K562 (cell line): ENCODE results near the gene TNIP1. TPM values are rescaled to one million over a fixed set of nuclear protein-coding genes. Genes with fewer than 3 reads are reported as not detected.

Experiments used
- ATAC-seq: fragments of 200-7000 bp; cut with Tn5 transposase; 3 replicates; pipeline ENCODE4 v1.9.1; 2020; ENCODE audit warnings: moderate library complexity
- BruUV-seq: library from RNA; stranded (reverse); fragments of 400-500 nt; replicated peaks from 2 replicates; lab custom pipeline; 2021; lab: Mats Ljungman, UMichigan
- CTCF ChIA-PET: fragments of 300-600 bp; formaldehyde crosslinking; extraction: SDS; loops from one replicate; lab custom pipeline; 2021; ENCODE audit warnings: low intra/inter-chr PET ratio; lab: Yijun Ruan, JAX
- POLR2A ChIA-PET: fragments of 300-600, 350-650 bp; sonication (Branson Sonifier 250); formaldehyde crosslinking; extraction: SDS; loops from one replicate; lab custom pipeline; 2021; ENCODE audit warnings: antibody characterized with exemption, inconsistent platforms; lab: Yijun Ruan, JAX
- DNase-seq, 4 experiments: peaks; one replicate each; pipeline versions ENCODE4 v3.0.0 to v3.0.0-alpha.2; 2011 to 2018; ENCODE audit warnings: low spot score in 3 of 4, mixed read lengths in 3 of 4; ENCODE audit errors: extremely low read depth in 1 of 4
- FAIRE-seq: peaks from 2 replicates; lab custom pipeline; 2011; peaks lifted over from hg19 to GRCh38; lab: Jason Lieb, UNC
- H2AFZ ChIP-seq: 2 replicates; pipeline ENCODE4 v1.6.0; 2011; ENCODE audit warnings: low read depth, low read length, control low read depth, inconsistent platforms
- H3K27ac ChIP-seq: fragments of 200-600 bp; 3 replicates; pipeline ENCODE4 v1.8.0; 2011; ENCODE audit warnings: low read depth, mild to moderate bottlenecking, control low read depth, inconsistent platforms, low read length, moderate library complexity, mixed read lengths; ENCODE audit errors: extremely low read depth
- H3K27me3 ChIP-seq, 2 experiments: fragments of 300-600 bp in 1 of 2; 2 replicates in 1 of 2; 3 replicates in 1 of 2; pipeline versions ENCODE4 v1.6.0 to v1.8.0; 2011; ENCODE audit warnings: inconsistent platforms in 2 of 2, low read length in 2 of 2, mild to moderate bottlenecking in 1 of 2, mixed read lengths in 1 of 2, moderate library complexity in 1 of 2; ENCODE audit not compliant: control insufficient read depth in 2 of 2, insufficient read depth in 2 of 2
- H3K36me3 ChIP-seq: fragments of 300-600 bp; 3 replicates; pipeline ENCODE4 v1.8.0; 2011; ENCODE audit warnings: mild to moderate bottlenecking, low read length, inconsistent platforms; ENCODE audit not compliant: control insufficient read depth, insufficient read depth
- H3K4me1 ChIP-seq, 2 experiments: fragments of 200-600 bp in 1 of 2; replicated peaks in 1 of 2; 2 replicates in 1 of 2; 3 replicates in 1 of 2; pipeline versions ENCODE4 v1.5.1 to v1.8.0; 2011; ENCODE audit warnings: inconsistent platforms in 2 of 2, low read length in 2 of 2, mild to moderate bottlenecking in 1 of 2, mixed read lengths in 1 of 2, moderate library complexity in 1 of 2; ENCODE audit not compliant: control insufficient read depth in 2 of 2, insufficient read depth in 2 of 2
- H3K4me2 ChIP-seq: 2 replicates; pipeline ENCODE4 v1.6.1; 2011; ENCODE audit warnings: low read length, control low read depth, inconsistent platforms, mixed read lengths; ENCODE audit not compliant: insufficient read depth
- H3K4me3 ChIP-seq: fragments of 200-600 bp; sonication (generic), shearing (Covaris generic); 2 replicates; pipeline ENCODE4 v1.5.1; 2016; ENCODE audit warnings: control low read depth, inconsistent platforms
- H3K79me2 ChIP-seq: fragments of 200-600 bp; 3 replicates; pipeline ENCODE4 v1.8.0; 2011; ENCODE audit warnings: low read length, inconsistent platforms; ENCODE audit not compliant: control insufficient read depth, insufficient read depth
- H3K9ac ChIP-seq, 2 experiments: 2 replicates each; pipeline versions ENCODE4 v1.6.0 to v1.6.1; 2011; ENCODE audit warnings: low read depth in 2 of 2, low read length in 2 of 2, control low read depth in 1 of 2, inconsistent platforms in 1 of 2, mild to moderate bottlenecking in 1 of 2, mixed read lengths in 1 of 2; ENCODE audit not compliant: insufficient read depth in 1 of 2
- H3K9me1 ChIP-seq: one replicate; pipeline ENCODE4 v1.6.0; 2011; ENCODE audit warnings: inconsistent platforms, mild to moderate bottlenecking, low read length, moderate library complexity; ENCODE audit not compliant: control insufficient read depth, insufficient read depth
- H3K9me3 ChIP-seq: replicated peaks from 2 replicates; pipeline ENCODE4 v1.5.1; 2011; ENCODE audit warnings: low read depth, low read length, inconsistent platforms; ENCODE audit not compliant: control insufficient read depth, insufficient read depth
- H4K20me1 ChIP-seq: replicated peaks from 2 replicates; pipeline ENCODE4 v1.6.1; 2011; ENCODE audit warnings: low read length, inconsistent platforms, mixed read lengths; ENCODE audit not compliant: control insufficient read depth, insufficient read depth
- WGBS: fragments of 100-300 bp; shearing (Covaris generic); methylation state at CpG from one replicate; pipeline ENCODE4 v1.1.6; 2016; ENCODE audit warnings: low coverage, mixed read lengths; ENCODE audit not compliant: insufficient coverage; ENCODE audit errors: missing lambda C conversion rate; 5-methylcytosine and 5-hydroxymethylcytosine counted together
- in situ Hi-C: fragments of 300-500 bp; cut with MboI; formaldehyde crosslinking; loops from 4 replicates; pipeline ENCODE4 v1.15.0; 2018; ENCODE audit warnings: inconsistent platforms, mixed read lengths
- intact Hi-C: fragments of 100-400 bp; cut with micrococcal nuclease; formaldehyde crosslinking; loops from 2 replicates; pipeline ENCODE4 v1.14.2; 2022
- polyA plus RNA-seq, 8 experiments: library from polyadenylated mRNA; depleted of rRNA in 4 of 8; stranded (reverse) in 5 of 8; unstranded in 3 of 8; fragments of >200 nt; fragmentation: Nextera tagmentation in 2 of 8; fragmentation: Illumina TruSeq in 1 of 8; extraction: Ambion mirVana in 2 of 8; extraction: Trizol in 1 of 8; gene quantifications; 2 replicates each; pipeline versions ENCODE4 v1.2.1 to v1.2.3, GENCODE V29; 2011 to 2014; ENCODE audit warnings: inconsistent platforms in 1 of 8, missing spikeins in 1 of 8
- total RNA-seq, 7 experiments: library from RNA; depleted of rRNA in 6 of 7; stranded (reverse); fragments of >200 nt in 6 of 7; fragmentation: Illumina TruSeq in 2 of 7; extraction: Trizol in 2 of 7; gene quantifications; 2 replicates each; pipeline versions ENCODE4 v1.2.1 to v1.2.3, GENCODE V29; 2011 to 2021; ENCODE audit warnings: low replicate concordance in 1 of 7
- TF ChIP-seq, protein P1 (sequence below): sonication (generic); formaldehyde crosslinking; IDR thresholded peaks from 2 replicates; pipeline ENCODE4 v1.8.1; 2023; ENCODE audit warnings: missing genetic modification reagents, mild to moderate bottlenecking, borderline replicate concordance

Gene TNIP1
- total and polyA plus RNA-seq, 9 of the 15 experiments (the other 6 are each of a cell fraction or from before 2014, with no cell fraction given): 0.46 to 41.0 (median 24.6) TPM

DNA sequence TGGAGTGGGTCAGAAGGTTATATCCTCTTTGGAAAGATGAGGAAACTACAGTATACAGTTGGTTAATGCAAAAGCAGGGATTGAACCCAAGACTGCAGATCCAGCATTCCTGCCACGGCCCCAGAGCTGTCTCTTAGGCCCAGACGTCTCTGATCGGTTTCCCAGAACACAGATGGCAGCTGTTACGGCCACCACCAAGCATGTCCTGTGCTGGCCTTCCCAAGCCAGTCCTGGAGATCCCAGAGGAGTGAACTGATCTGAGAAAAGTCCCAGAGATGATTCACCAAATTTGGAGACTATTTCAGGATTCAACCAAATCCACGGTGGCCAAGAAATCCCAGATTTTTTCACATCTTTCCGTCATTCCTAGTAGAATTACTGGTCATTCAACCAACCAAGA is 20.1 kb downstream of the TNIP1 start:
- BruUV-seq: no TSS peak
- no peak overlapping the region for H3K27ac ChIP-seq
- no peak for DNase-seq

More for the DNA sequence above, 20.1 kb downstream of the TNIP1 start:
- no peak overlapping the region for H2AFZ ChIP-seq
- H3K4me3 ChIP-seq: no peak overlapping the region
- intact Hi-C loops (no loop called here), in situ Hi-C loops (no loop called here)
- peaks cover 53% of the 10 kb centered on the region; the same call in 2 of the 3 replicates for H3K36me3 ChIP-seq
- no peaks in the 10 kb centered on the region for H3K9me3 ChIP-seq
- no peak for FAIRE-seq
- H3K9me1 ChIP-seq: peaks cover 17% of the 10 kb centered on the region
- 87% methylated on average over 6 of the region's 6 CpGs for WGBS
- TF ChIP-seq, protein P1, sequence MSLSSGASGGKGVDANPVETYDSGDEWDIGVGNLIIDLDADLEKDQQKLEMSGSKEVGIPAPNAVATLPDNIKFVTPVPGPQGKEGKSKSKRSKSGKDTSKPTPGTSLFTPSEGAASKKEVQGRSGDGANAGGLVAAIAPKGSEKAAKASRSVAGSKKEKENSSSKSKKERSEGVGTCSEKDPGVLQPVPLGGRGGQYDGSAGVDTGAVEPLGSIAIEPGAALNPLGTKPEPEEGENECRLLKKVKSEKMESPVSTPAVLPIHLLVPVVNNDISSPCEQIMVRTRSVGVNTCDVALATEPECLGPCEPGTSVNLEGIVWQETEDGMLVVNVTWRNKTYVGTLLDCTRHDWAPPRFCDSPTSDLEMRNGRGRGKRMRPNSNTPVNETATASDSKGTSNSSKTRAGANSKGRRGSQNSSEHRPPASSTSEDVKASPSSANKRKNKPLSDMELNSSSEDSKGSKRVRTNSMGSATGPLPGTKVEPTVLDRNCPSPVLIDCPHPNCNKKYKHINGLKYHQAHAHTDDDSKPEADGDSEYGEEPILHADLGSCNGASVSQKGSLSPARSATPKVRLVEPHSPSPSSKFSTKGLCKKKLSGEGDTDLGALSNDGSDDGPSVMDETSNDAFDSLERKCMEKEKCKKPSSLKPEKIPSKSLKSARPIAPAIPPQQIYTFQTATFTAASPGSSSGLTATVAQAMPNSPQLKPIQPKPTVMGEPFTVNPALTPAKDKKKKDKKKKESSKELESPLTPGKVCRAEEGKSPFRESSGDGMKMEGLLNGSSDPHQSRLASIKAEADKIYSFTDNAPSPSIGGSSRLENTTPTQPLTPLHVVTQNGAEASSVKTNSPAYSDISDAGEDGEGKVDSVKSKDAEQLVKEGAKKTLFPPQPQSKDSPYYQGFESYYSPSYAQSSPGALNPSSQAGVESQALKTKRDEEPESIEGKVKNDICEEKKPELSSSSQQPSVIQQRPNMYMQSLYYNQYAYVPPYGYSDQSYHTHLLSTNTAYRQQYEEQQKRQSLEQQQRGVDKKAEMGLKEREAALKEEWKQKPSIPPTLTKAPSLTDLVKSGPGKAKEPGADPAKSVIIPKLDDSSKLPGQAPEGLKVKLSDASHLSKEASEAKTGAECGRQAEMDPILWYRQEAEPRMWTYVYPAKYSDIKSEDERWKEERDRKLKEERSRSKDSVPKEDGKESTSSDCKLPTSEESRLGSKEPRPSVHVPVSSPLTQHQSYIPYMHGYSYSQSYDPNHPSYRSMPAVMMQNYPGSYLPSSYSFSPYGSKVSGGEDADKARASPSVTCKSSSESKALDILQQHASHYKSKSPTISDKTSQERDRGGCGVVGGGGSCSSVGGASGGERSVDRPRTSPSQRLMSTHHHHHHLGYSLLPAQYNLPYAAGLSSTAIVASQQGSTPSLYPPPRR (CRISPR knock-in tag): no peak
- POLR2A ChIA-PET: interaction anchor here (0.7 to 1.2 kb wide), 2 partner anchors 9 kb away, joined by 3 read pairs; no protein-coding TSS in a partner anchor
- peaks cover 9% of the 10 kb centered on the region; the same call in 2 of the 3 replicates for H3K79me2 ChIP-seq
- ATAC-seq: no peak
- H3K4me2 ChIP-seq: no peak overlapping the region
- peaks cover 11 to 22% of the 10 kb centered on the region in 2 experiments for H3K4me1 ChIP-seq
- H3K27me3 ChIP-seq: no peaks in the 10 kb centered on the region
- peaks cover 21% of the 10 kb centered on the region for H4K20me1 ChIP-seq
- CTCF ChIA-PET: no interaction called here
- no peak overlapping the region for H3K9ac ChIP-seq
